Measurements from ENCODE around the gene NNMT.
A peak's percentile ranks its signal among the peaks of the same experiment; 100 is the strongest.

Gene NNMT

GRCh38 chr11:114297806-114298709 lies 1.9 kb downstream of the NNMT start:
- H3K4me3 ChIP-seq (ENCODE audit: low read depth, low read length) = peak overlapping the region; percentile 68
- no peak for TF ChIP-seq CTCF (conservative IDR thresholded peaks at IDR 0.05; ENCODE audit: low read depth, low read length)
- no peak for DNase-seq (ENCODE audit: low read depth)

GRCh38 chr11:114298710-114299109 lies 2.5 kb downstream of the NNMT start:
- no peak for DNase-seq (ENCODE audit: low read depth)
- TF ChIP-seq CTCF (conservative IDR thresholded peaks at IDR 0.05; ENCODE audit: low read depth, low read length) = no peak
- H3K4me3 ChIP-seq (ENCODE audit: low read depth, low read length) = peak overlapping the region; percentile 68

GRCh38 chr11:114301088-114301487 lies 4.9 kb downstream of the NNMT start:
- no peak for TF ChIP-seq CTCF (conservative IDR thresholded peaks at IDR 0.05; ENCODE audit: low read depth, low read length)
- DNase-seq (ENCODE audit: low read depth) = no peak
- H3K4me3 ChIP-seq (ENCODE audit: low read depth, low read length) = peak overlapping the region; percentile 68

- DNase-seq (ENCODE audit: low read depth) = no peak
- no peak for TF ChIP-seq CTCF (conservative IDR thresholded peaks at IDR 0.05; ENCODE audit: low read depth, low read length)
- H3K4me3 ChIP-seq (ENCODE audit: low read depth, low read length) = no peak overlapping the region
Observed at GRCh38 chr11:114301927-114302326, 5.7 kb downstream of the NNMT start.

- peak overlapping the region; percentile 20 for H3K4me3 ChIP-seq (ENCODE audit: low read depth, low read length)
- no peak for DNase-seq (ENCODE audit: low read depth)
- TF ChIP-seq CTCF (conservative IDR thresholded peaks at IDR 0.05; ENCODE audit: low read depth, low read length) = no peak
Observed at GRCh38 chr11:114302663-114303062, 6.5 kb downstream of the NNMT start.

GRCh38 chr11:114304065-114304464 lies 7.9 kb downstream of the NNMT start:
- no peak for DNase-seq (ENCODE audit: low read depth)
- H3K4me3 ChIP-seq (ENCODE audit: low read depth, low read length) = no peak overlapping the region
- TF ChIP-seq CTCF (conservative IDR thresholded peaks at IDR 0.05; ENCODE audit: low read depth, low read length) = no peak

GRCh38 chr11:114304969-114305368 lies 8.8 kb downstream of the NNMT start:
- H3K4me3 ChIP-seq (ENCODE audit: low read depth, low read length) = no peak overlapping the region
- TF ChIP-seq CTCF (conservative IDR thresholded peaks at IDR 0.05; ENCODE audit: low read depth, low read length) = no peak

More at GRCh38 chr11:114304969-114305368, 8.8 kb downstream of the NNMT start:
- no peak for DNase-seq (ENCODE audit: low read depth)
